SU-DHL-6 (cell line): ENCODE measurements around the gene ETFRF1.

Source experiments
- H2AFZ ChIP-seq: fragments of 200-600 bp; sonication (generic); 2 replicates; pipeline ENCODE4 v1.6.1; 2014; ENCODE audit warnings: low read depth, mild to moderate bottlenecking, moderate library complexity, mixed read lengths, antibody characterized with exemption, low read length; ENCODE audit not compliant: severe bottlenecking
- H3F3A ChIP-seq: fragments of 200-600 bp; shearing (Covaris generic); 2 replicates; pipeline ENCODE4 v1.6.0; 2016; ENCODE audit warnings: antibody characterized with exemption, mild to moderate bottlenecking; ENCODE audit not compliant: insufficient read depth
- H3K27ac ChIP-seq: fragments of 200-600 bp; sonication (generic); 2 replicates; pipeline ENCODE4 v1.5.1; 2016; ENCODE audit warnings: low read depth, mild to moderate bottlenecking, low read length, moderate library complexity, mixed read lengths
- H3K27me3 ChIP-seq: fragments of 200-600 bp; sonication (generic), shearing (Covaris generic); 2 replicates; pipeline ENCODE4 v1.6.0; 2014; ENCODE audit warnings: mild to moderate bottlenecking, low read length
- H3K36me3 ChIP-seq: fragments of 200-600 bp; sonication (generic); 2 replicates; pipeline ENCODE4 v1.6.1; 2014; ENCODE audit warnings: mild to moderate bottlenecking, low read length, mixed read lengths
- H3K4me2 ChIP-seq: fragments of 300-600, 200-600 bp; shearing (Covaris generic), sonication (generic); 2 replicates; pipeline ENCODE4 v1.6.0; 2014; ENCODE audit warnings: low read length, low read depth, mild to moderate bottlenecking; ENCODE audit not compliant: poor library complexity, severe bottlenecking
- H3K4me3 ChIP-seq: fragments of 200-600 bp; sonication (generic); 2 replicates; pipeline ENCODE4 v1.5.1; 2014; ENCODE audit warnings: antibody characterized with exemption, low read length, mild to moderate bottlenecking, mixed read lengths; ENCODE audit not compliant: insufficient read depth, poor library complexity, severe bottlenecking
- H3K79me2 ChIP-seq: fragments of 200-600 bp; sonication (generic); 2 replicates; pipeline ENCODE4 v1.6.1; 2014; ENCODE audit warnings: mild to moderate bottlenecking, low read length, moderate library complexity; ENCODE audit not compliant: insufficient read depth
- H3K9ac ChIP-seq: fragments of 200-600 bp; sonication (generic); 2 replicates; pipeline ENCODE4 v1.7.0; 2014; ENCODE audit warnings: mild to moderate bottlenecking, low read length
- H3K9me2 ChIP-seq: fragments of 200-600 bp; sonication (generic); replicated peaks from 2 replicates; pipeline ENCODE4 v1.6.1; 2014; ENCODE audit warnings: low read length; ENCODE audit not compliant: insufficient read depth
- H3K9me3 ChIP-seq: fragments of 200-600 bp; sonication (generic); 2 replicates; pipeline ENCODE4 v1.6.1; 2014; ENCODE audit warnings: low read length, mixed read lengths; ENCODE audit not compliant: insufficient read depth
- H4K20me1 ChIP-seq: fragments of 200-600 bp; sonication (generic); 2 replicates; pipeline ENCODE4 v1.6.1; 2014; ENCODE audit warnings: low read depth, mild to moderate bottlenecking, antibody characterized with exemption, low read length, moderate library complexity, mixed read lengths
- CTCF ChIP-seq: fragments of 200-600 bp; sonication (generic); IDR thresholded peaks from one replicate; pipeline ENCODE4 v1.5.1; 2017; ENCODE audit warnings: antibody characterized with exemption, mild to moderate bottlenecking, low read length, moderate library complexity; ENCODE audit not compliant: insufficient read depth, poor library complexity, severe bottlenecking
- EZH2phosphoT487 ChIP-seq: fragments of 200-600 bp; sonication (generic), shearing (Covaris generic); conservative IDR thresholded peaks from 2 replicates; pipeline ENCODE4 v1.6.1; 2018; ENCODE audit warnings: mild to moderate bottlenecking, antibody characterized with exemption, low read length, moderate library complexity, mixed read lengths

The ETFRF1 gene

GRCh38 chr12:25248137-25248536, 53.1 kb downstream of the ETFRF1 start:
- no peaks in the 10 kb centered on the region for H3K27me3 ChIP-seq
- H3F3A ChIP-seq = peaks cover 15% of the 10 kb centered on the region; the same call in 1 of the 2 replicates
- H3K9me3 ChIP-seq = no peaks in the 10 kb centered on the region
- H3K79me2 ChIP-seq = peaks cover 49% of the 10 kb centered on the region
- no peak overlapping the region for H3K4me2 ChIP-seq
- H3K9me2 ChIP-seq = no peaks in the 10 kb centered on the region
- H3K4me3 ChIP-seq = no peak overlapping the region
- no peak overlapping the region for H3K9ac ChIP-seq
- no peak overlapping the region for H2AFZ ChIP-seq
- TF ChIP-seq CTCF (no peak), EZH2phosphoT487 (no peak)
- no peaks in the 10 kb centered on the region for H3K36me3 ChIP-seq
- no peaks in the 10 kb centered on the region for H4K20me1 ChIP-seq
- no peak overlapping the region for H3K27ac ChIP-seq

- H3K4me3 ChIP-seq = no peak overlapping the region
- no peaks in the 10 kb centered on the region for H3K9me3 ChIP-seq
- no peaks in the 10 kb centered on the region for H3K36me3 ChIP-seq
- no peak overlapping the region for H3K9ac ChIP-seq
- no peak overlapping the region for H2AFZ ChIP-seq
- H3K9me2 ChIP-seq = no peaks in the 10 kb centered on the region
- TF ChIP-seq CTCF (no peak), EZH2phosphoT487 (no peak)
- no peak overlapping the region for H3K27ac ChIP-seq
- no peaks in the 10 kb centered on the region for H3K27me3 ChIP-seq
- peaks cover 15% of the 10 kb centered on the region; the same call in 1 of the 2 replicates for H3F3A ChIP-seq
- peak overlapping the region; percentile 64 for H3K4me2 ChIP-seq
- peaks cover 49% of the 10 kb centered on the region for H3K79me2 ChIP-seq
- H4K20me1 ChIP-seq = no peaks in the 10 kb centered on the region
Observed at GRCh38 chr12:25248732-25249131, 53.7 kb downstream of the ETFRF1 start.

- Histone ChIP-seq H2AFZ (peak overlapping the region; percentile 93), H3K9me3 (no peaks in the 10 kb centered on the region), H3K4me3 (peak overlapping the region; percentile 84), H3F3A (peaks cover 8% of the 10 kb centered on the region; the same call in 1 of the 2 replicates), H3K79me2 (peaks cover 46% of the 10 kb centered on the region), H3K36me3 (no peaks in the 10 kb centered on the region), H3K27ac (peak overlapping the region; percentile 30; the same call in 1 of the 2 replicates), H4K20me1 (no peaks in the 10 kb centered on the region), H3K27me3 (no peaks in the 10 kb centered on the region), H3K4me2 (peak overlapping the region; percentile 64), H3K9ac (peak overlapping the region; percentile 70), H3K9me2 (no peaks in the 10 kb centered on the region)
- TF ChIP-seq EZH2phosphoT487 (no peak), CTCF (no peak)
Observed at GRCh38 chr12:25249931-25250738, 55.1 kb downstream of the ETFRF1 start.
